HG03108 (cell line): Measurements from ENCODE around the gene PPP2R5C.
"Not testable (repeated sequence)": the region's sequence is repeated elsewhere in the genome, so short reads cannot be mapped to it uniquely, and the experiment has no call there.

Experiments
- ATAC-seq: cut with Tn5 transposase; IDR thresholded peaks from one replicate; pipeline ENCODE4 v1.9.1; 2021; ENCODE audit warnings: moderate library complexity; ENCODE audit not compliant: unreplicated experiment

The PPP2R5C gene

GRCh38 chr14:101726954-101727302 is 34.6 kb upstream of the PPP2R5C start:
- no peak for ATAC-seq

GRCh38 chr14:101727611-101728366 is 33.7 kb upstream of the PPP2R5C start:
- ATAC-seq, result no peak

GRCh38 chr14:101728367-101728742 is 33.2 kb upstream of the PPP2R5C start:
- ATAC-seq, result no peak

- ATAC-seq, result no peak
These were observed 32.1 kb upstream of the PPP2R5C start for GRCh38 chr14:101729382-101729781.

GRCh38 chr14:101730157-101730556 is 31.4 kb upstream of the PPP2R5C start:
- not testable (repeated sequence) for ATAC-seq

GRCh38 chr14:101730626-101731186 is 30.8 kb upstream of the PPP2R5C start:
- no peak for ATAC-seq

GRCh38 chr14:101731187-101732080 is 30.1 kb upstream of the PPP2R5C start:
- ATAC-seq, result peak; percentile 77

GRCh38 chr14:101732118-101732517 is 29.4 kb upstream of the PPP2R5C start:
- ATAC-seq, result no peak

- no peak for ATAC-seq
These were observed 28.3 kb upstream of the PPP2R5C start for GRCh38 chr14:101733211-101733610.

GRCh38 chr14:101734246-101734847 is 27.2 kb upstream of the PPP2R5C start:
- ATAC-seq, result no peak

- ATAC-seq, result no peak
These were observed 26.1 kb upstream of the PPP2R5C start for GRCh38 chr14:101735453-101735852.

GRCh38 chr14:101736071-101736470 is 25.4 kb upstream of the PPP2R5C start:
- ATAC-seq, result no peak

GRCh38 chr14:101736585-101736984 is 24.9 kb upstream of the PPP2R5C start:
- no peak for ATAC-seq

- ATAC-seq, result no peak
These were observed 23.8 kb upstream of the PPP2R5C start for GRCh38 chr14:101737414-101738339.

- no peak for ATAC-seq
These were observed 22.7 kb upstream of the PPP2R5C start for GRCh38 chr14:101738703-101739320.

GRCh38 chr14:101739446-101740141 is 21.9 kb upstream of the PPP2R5C start:
- ATAC-seq, result no peak

GRCh38 chr14:101740981-101741380 is 20.5 kb upstream of the PPP2R5C start:
- no peak for ATAC-seq

GRCh38 chr14:101743701-101744100 is 17.8 kb upstream of the PPP2R5C start:
- no peak for ATAC-seq

GRCh38 chr14:101744382-101744781 is 17.1 kb upstream of the PPP2R5C start:
- not testable (repeated sequence) for ATAC-seq
